SK-N-SH treated with all-trans-retinoic acid at 6 μM for 48 hours (cell line): ENCODE results near the gene COBL.

Source experiments
- ATAC-seq: fragments of 200-7000 bp; cut with Tn5 transposase; 3 replicates; pipeline ENCODE4 v1.9.1; 2020; ENCODE audit warnings: mild to moderate bottlenecking, moderate library complexity
- ARNTL ChIP-seq: fragments of 450-650 bp; formaldehyde crosslinking; IDR thresholded peaks from 2 replicates; pipeline ENCODE4 v1.5.0; 2020; ENCODE audit warnings: low read depth, mild to moderate bottlenecking, moderate library complexity, borderline replicate concordance
- BACH2 ChIP-seq: fragments of 250-450 bp; sonication (Bioruptor Pico); IDR thresholded peaks from 2 replicates; pipeline ENCODE4 v1.9.0; 2021; ENCODE audit warnings: mild to moderate bottlenecking, borderline replicate concordance
- CREB5 ChIP-seq: fragments of 250-450 bp; sonication (Bioruptor Pico); IDR thresholded peaks from 2 replicates; pipeline ENCODE4 v1.5.1; 2020; ENCODE audit warnings: low read depth, mild to moderate bottlenecking, moderate library complexity
- CSDC2 ChIP-seq: fragments of 250-450 bp; sonication (Bioruptor Pico); IDR thresholded peaks from 2 replicates; pipeline ENCODE4 v1.5.0; 2020; ENCODE audit warnings: mild to moderate bottlenecking, moderate library complexity
- ESRRG ChIP-seq: fragments of 250-450 bp; sonication (Bioruptor Pico); IDR thresholded peaks from 2 replicates; pipeline ENCODE4 v1.6.1; 2021; ENCODE audit warnings: mild to moderate bottlenecking
- GLIS3 ChIP-seq: fragments of 250-450 bp; sonication (Bioruptor Pico); IDR thresholded peaks from 2 replicates; pipeline ENCODE4 v1.5.0; 2020; ENCODE audit warnings: mild to moderate bottlenecking, moderate library complexity
- ISL1 ChIP-seq: fragments of 250-450 bp; sonication (Bioruptor Pico); IDR thresholded peaks from 2 replicates; pipeline ENCODE4 v2.1.2; 2022; ENCODE audit warnings: mild to moderate bottlenecking, moderate library complexity
- PPARA ChIP-seq: fragments of 250-450 bp; sonication (Bioruptor Pico); IDR thresholded peaks from 2 replicates; pipeline ENCODE4 v1.5.0; 2020; ENCODE audit warnings: mild to moderate bottlenecking, borderline replicate concordance
- RARB ChIP-seq: fragments of 250-450 bp; sonication (Bioruptor Pico); IDR thresholded peaks from 2 replicates; pipeline ENCODE4 v1.8.0; 2021; ENCODE audit warnings: mild to moderate bottlenecking, moderate library complexity
- SNAI2 ChIP-seq: fragments of 250-450 bp; sonication (Bioruptor Pico); IDR thresholded peaks from 2 replicates; pipeline ENCODE4 v1.5.0; 2020; ENCODE audit warnings: mild to moderate bottlenecking, moderate library complexity
- TOX ChIP-seq: fragments of 250-450 bp; sonication (Bioruptor Pico); IDR thresholded peaks from 2 replicates; pipeline ENCODE4 v1.8.0; 2021; ENCODE audit warnings: mild to moderate bottlenecking, moderate library complexity, borderline replicate concordance
- ZC3H10 ChIP-seq: fragments of 250-450 bp; sonication (Bioruptor Pico); IDR thresholded peaks from 2 replicates; pipeline ENCODE4 v1.5.1; 2021; ENCODE audit warnings: mild to moderate bottlenecking, moderate library complexity
- ZFP3 ChIP-seq: fragments of 250-450 bp; sonication (Bioruptor Pico); IDR thresholded peaks from 2 replicates; pipeline ENCODE4 v1.5.0; 2020; ENCODE audit warnings: mild to moderate bottlenecking, moderate library complexity
- ZNF565 ChIP-seq: fragments of 450-650 bp; formaldehyde crosslinking; conservative IDR thresholded peaks from 2 replicates; pipeline ENCODE4 v1.5.0; 2020; ENCODE audit warnings: low read depth, mild to moderate bottlenecking, moderate library complexity
- ZNF70 ChIP-seq: fragments of 450-650 bp; formaldehyde crosslinking; IDR thresholded peaks from 2 replicates; pipeline ENCODE4 v1.5.0; 2020; ENCODE audit warnings: mild to moderate bottlenecking, moderate library complexity
- ZNF8 ChIP-seq: fragments of 450-650 bp; formaldehyde crosslinking; IDR thresholded peaks from 2 replicates; pipeline ENCODE4 v1.5.0; 2020; ENCODE audit warnings: mild to moderate bottlenecking, moderate library complexity
- TF ChIP-seq, protein P1 (sequence below): fragments of 250-450 bp; sonication (Bioruptor Pico); IDR thresholded peaks from 2 replicates; pipeline ENCODE4 v1.5.0; 2020; ENCODE audit warnings: mild to moderate bottlenecking, moderate library complexity
- TF ChIP-seq, protein P2 (sequence below): fragments of 250-450 bp; sonication (Bioruptor Pico); IDR thresholded peaks from 2 replicates; pipeline ENCODE4 v1.5.1; 2021; ENCODE audit warnings: mild to moderate bottlenecking, moderate library complexity

The COBL gene

GRCh38 chr7:51219261-51219988, 97.2 kb downstream of the COBL start:
- ATAC-seq: no peak

GRCh38 chr7:51217804-51218203, 98.8 kb downstream of the COBL start:
- TF ChIP-seq, protein P1, sequence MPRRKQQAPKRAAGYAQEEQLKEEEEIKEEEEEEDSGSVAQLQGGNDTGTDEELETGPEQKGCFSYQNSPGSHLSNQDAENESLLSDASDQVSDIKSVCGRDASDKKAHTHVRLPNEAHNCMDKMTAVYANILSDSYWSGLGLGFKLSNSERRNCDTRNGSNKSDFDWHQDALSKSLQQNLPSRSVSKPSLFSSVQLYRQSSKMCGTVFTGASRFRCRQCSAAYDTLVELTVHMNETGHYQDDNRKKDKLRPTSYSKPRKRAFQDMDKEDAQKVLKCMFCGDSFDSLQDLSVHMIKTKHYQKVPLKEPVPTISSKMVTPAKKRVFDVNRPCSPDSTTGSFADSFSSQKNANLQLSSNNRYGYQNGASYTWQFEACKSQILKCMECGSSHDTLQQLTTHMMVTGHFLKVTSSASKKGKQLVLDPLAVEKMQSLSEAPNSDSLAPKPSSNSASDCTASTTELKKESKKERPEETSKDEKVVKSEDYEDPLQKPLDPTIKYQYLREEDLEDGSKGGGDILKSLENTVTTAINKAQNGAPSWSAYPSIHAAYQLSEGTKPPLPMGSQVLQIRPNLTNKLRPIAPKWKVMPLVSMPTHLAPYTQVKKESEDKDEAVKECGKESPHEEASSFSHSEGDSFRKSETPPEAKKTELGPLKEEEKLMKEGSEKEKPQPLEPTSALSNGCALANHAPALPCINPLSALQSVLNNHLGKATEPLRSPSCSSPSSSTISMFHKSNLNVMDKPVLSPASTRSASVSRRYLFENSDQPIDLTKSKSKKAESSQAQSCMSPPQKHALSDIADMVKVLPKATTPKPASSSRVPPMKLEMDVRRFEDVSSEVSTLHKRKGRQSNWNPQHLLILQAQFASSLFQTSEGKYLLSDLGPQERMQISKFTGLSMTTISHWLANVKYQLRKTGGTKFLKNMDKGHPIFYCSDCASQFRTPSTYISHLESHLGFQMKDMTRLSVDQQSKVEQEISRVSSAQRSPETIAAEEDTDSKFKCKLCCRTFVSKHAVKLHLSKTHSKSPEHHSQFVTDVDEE (CRISPR knock-in tag): no peak
- TF ChIP-seq BACH2 (CRISPR knock-in tag) (no peak), SNAI2 (CRISPR knock-in tag) (no peak), ZFP3 (CRISPR knock-in tag) (no peak), ZNF8 (CRISPR knock-in tag) (no peak), ZC3H10 (CRISPR knock-in tag) (no peak), PPARA (CRISPR knock-in tag) (no peak), GLIS3 (CRISPR knock-in tag) (no peak), ZNF565 (no peak), ZNF70 (no peak), CREB5 (CRISPR knock-in tag) (no peak)
- no peak for ATAC-seq

More at GRCh38 chr7:51219261-51219988, 97.2 kb downstream of the COBL start:
- TF ChIP-seq ESRRG (no peak), ARNTL (no peak), RARB (no peak), BACH2 (CRISPR knock-in tag) (no peak), ZNF8 (CRISPR knock-in tag) (no peak), ZC3H10 (CRISPR knock-in tag) (no peak), ZNF70 (no peak), GLIS3 (CRISPR knock-in tag) (no peak)
- TF ChIP-seq, protein P1 (CRISPR knock-in tag): no peak
- TF ChIP-seq, all 23 proteins: peak for 0

DNA sequence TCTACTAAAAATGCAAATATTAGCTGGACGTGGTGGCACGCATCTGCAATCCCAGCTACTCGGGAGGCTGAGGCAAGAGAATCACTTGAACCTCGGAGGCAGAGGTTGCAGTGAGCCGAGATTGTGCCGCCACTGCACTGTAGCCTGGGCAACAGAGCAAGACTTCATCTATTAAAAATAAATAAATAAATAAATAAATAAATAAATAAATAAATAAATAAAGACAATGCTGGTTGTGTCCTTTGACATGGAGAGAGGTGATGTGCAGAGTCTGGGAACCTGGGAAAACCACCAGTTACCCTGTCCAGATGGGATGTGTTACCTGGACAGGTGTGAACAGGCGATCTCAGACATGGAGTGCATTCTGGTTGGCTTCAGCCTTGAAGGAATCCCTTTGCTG, 102.5 kb downstream of the COBL start:
- no peak for ATAC-seq
- TF ChIP-seq BACH2 (CRISPR knock-in tag) (no peak), CSDC2 (CRISPR knock-in tag) (no peak), ZNF70 (no peak), TOX (CRISPR knock-in tag) (no peak), PPARA (CRISPR knock-in tag) (no peak)

DNA sequence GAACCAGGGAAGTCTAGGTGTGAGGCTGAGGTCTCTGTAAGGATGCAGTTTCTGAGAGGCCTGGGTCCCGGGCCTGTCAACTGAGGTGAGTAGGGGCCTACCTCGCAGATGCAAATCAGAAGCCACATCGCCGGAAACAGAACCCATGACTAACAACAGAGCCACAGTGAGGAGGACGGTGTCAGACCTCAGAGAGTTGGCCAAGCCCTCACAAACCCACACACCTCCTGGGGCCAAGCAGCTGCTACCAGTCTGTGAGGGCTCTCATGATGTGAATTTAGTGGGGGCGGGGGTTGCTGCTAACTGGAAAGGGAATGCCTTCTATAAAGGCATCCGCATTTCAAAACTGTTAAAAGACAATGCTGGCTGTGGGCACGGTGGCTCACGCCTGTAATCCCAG, 103.0 kb downstream of the COBL start:
- no peak for ATAC-seq
- TF ChIP-seq CREB5 (CRISPR knock-in tag) (no peak), ZNF8 (CRISPR knock-in tag) (no peak), ZNF565 (no peak), CSDC2 (CRISPR knock-in tag) (no peak), GLIS3 (CRISPR knock-in tag) (no peak), ZFP3 (CRISPR knock-in tag) (no peak), ZC3H10 (CRISPR knock-in tag) (no peak), ISL1 (CRISPR knock-in tag) (no peak)
- TF ChIP-seq, protein P2, sequence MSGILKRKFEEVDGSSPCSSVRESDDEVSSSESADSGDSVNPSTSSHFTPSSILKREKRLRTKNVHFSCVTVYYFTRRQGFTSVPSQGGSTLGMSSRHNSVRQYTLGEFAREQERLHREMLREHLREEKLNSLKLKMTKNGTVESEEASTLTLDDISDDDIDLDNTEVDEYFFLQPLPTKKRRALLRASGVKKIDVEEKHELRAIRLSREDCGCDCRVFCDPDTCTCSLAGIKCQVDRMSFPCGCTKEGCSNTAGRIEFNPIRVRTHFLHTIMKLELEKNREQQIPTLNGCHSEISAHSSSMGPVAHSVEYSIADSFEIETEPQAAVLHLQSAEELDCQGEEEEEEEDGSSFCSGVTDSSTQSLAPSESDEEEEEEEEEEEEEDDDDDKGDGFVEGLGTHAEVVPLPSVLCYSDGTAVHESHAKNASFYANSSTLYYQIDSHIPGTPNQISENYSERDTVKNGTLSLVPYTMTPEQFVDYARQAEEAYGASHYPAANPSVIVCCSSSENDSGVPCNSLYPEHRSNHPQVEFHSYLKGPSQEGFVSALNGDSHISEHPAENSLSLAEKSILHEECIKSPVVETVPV (CRISPR knock-in tag): no peak
